ENCODE data around the gene GPR176. TPM values are rescaled to one million over a fixed set of nuclear protein-coding genes. Genes with fewer than 3 reads are reported as not detected.

Gene GPR176
- total RNA-seq, 1 experiment from 2014 or later, result 9.8 TPM

DNA sequence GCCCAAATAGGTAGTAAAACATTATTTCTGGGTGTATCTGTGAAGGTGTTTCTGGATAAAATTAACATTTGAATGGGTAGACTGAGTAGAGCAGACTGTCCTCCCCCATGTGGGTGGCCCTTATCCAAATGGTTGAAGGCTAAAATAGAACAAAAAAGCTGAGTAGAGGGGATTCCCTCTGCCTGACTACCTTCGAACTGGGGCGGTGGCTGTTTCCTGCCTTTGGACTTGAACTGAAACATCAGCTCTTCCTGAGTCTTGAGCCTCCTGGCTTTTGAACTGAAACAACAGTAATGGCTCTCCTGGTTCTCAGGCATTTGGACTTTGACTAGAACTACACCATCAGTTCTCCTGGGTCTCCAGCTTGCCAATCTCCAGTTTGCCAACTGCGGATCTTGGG, 4.4 kb upstream of the GPR176 start:
- Mint-ChIP-seq H3K4me3 (ENCODE audit: unreplicated experiment) (no peak overlapping the region), H3K4me1 (ENCODE audit: low read depth, unreplicated experiment) (peaks cover 21% of the 10 kb centered on the region), H3K27me3 (ENCODE audit: insufficient read depth, unreplicated experiment) (no peaks in the 10 kb centered on the region), H3K36me3 (ENCODE audit: insufficient read depth, unreplicated experiment) (peaks cover 10% of the 10 kb centered on the region), H3K27ac (ENCODE audit: unreplicated experiment) (no peak overlapping the region), H3K9me3 (ENCODE audit: unreplicated experiment) (no peaks in the 10 kb centered on the region)
- CTCF ChIA-PET, result interaction anchor here (2.0 kb wide), 1 partner anchor 36 kb away, joined by 16 read pairs; no protein-coding TSS in a partner anchor
- H3K9me3 ChIP-seq, result no peaks in the 10 kb centered on the region
- intact Hi-C loops (cut with micrococcal nuclease; ENCODE audit: unreplicated experiment), result loop anchor here (5.0 kb wide), 1 partner anchor 257 kb away; no protein-coding TSS in a partner anchor
- POLR2A ChIA-PET, result no interaction called here
- no TSS peak for BruUV-seq (replicated peaks)
- peaks cover 12% of the 10 kb centered on the region; the same call in 1 of the 2 replicates for H3K4me1 ChIP-seq
- no peak for DNase-seq
- no peak overlapping the region for H3K4me3 ChIP-seq (ENCODE audit: low read depth, low read length)
- no peaks in the 10 kb centered on the region for H3K36me3 ChIP-seq (ENCODE audit: control insufficient read depth, insufficient read depth, low read length)
- no peaks in the 10 kb centered on the region for H3K27me3 ChIP-seq (replicated peaks; ENCODE audit: control insufficient read depth, insufficient read depth, low read length)
- TF ChIP-seq, protein P1, sequence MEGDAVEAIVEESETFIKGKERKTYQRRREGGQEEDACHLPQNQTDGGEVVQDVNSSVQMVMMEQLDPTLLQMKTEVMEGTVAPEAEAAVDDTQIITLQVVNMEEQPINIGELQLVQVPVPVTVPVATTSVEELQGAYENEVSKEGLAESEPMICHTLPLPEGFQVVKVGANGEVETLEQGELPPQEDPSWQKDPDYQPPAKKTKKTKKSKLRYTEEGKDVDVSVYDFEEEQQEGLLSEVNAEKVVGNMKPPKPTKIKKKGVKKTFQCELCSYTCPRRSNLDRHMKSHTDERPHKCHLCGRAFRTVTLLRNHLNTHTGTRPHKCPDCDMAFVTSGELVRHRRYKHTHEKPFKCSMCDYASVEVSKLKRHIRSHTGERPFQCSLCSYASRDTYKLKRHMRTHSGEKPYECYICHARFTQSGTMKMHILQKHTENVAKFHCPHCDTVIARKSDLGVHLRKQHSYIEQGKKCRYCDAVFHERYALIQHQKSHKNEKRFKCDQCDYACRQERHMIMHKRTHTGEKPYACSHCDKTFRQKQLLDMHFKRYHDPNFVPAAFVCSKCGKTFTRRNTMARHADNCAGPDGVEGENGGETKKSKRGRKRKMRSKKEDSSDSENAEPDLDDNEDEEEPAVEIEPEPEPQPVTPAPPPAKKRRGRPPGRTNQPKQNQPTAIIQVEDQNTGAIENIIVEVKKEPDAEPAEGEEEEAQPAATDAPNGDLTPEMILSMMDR (IDR thresholded peaks at IDR 0.05; ENCODE audit: insufficient read depth in 1 of 2, low read depth in 1 of 2, low read length in 1 of 2, severe bottlenecking in 1 of 2, unreplicated experiment in 1 of 2), result no peak

DNA sequence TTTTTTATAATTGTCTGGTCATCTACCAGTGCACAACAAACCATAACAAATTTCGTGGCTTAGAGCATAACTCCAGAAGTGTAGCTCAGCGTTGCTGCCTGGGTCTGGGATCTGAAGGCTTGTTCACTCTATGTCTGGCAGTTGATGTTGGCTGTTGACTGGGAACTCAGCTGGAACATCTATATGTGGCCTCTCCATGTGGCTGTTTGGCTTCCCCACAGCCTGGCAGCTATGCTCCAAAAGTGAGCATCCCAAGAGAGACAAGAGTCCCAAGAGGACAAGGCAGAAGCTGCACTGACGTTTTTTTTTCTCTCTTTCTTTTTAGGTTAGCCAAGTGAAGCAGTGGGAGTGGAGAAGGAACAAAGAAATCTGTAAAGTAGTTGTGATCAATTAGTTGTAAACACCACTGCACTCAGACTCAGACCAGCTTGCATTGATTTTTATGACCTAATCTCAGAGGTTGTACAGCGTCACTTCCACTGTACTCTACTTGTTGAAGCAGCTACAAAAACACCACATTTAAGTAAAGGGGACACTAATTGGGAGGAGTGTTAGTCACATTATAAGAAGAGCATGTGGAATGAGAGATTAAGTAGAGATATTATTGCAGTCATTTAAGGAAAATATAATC, 2.5 kb upstream of the GPR176 start:
- no peaks in the 10 kb centered on the region for H3K27me3 ChIP-seq (replicated peaks; ENCODE audit: control insufficient read depth, insufficient read depth, low read length)
- TF ChIP-seq, protein P1 (IDR thresholded peaks at IDR 0.05; ENCODE audit: insufficient read depth in 1 of 2, low read depth in 1 of 2, low read length in 1 of 2, severe bottlenecking in 1 of 2, unreplicated experiment in 1 of 2), result no peak
- POLR2A ChIA-PET, result interaction anchor here (0.7 to 0.9 kb wide), 2 partner anchors 11 to 865 kb away, joined by 3 to 4 read pairs; partner anchors contain the start of gene EIF2AK4
- no peaks in the 10 kb centered on the region for H3K36me3 ChIP-seq (ENCODE audit: control insufficient read depth, insufficient read depth, low read length)
- CTCF ChIA-PET, result no interaction called here
- intact Hi-C loops (cut with micrococcal nuclease; ENCODE audit: unreplicated experiment), result loop anchor here (5.0 kb wide), 1 partner anchor 255 kb away; no protein-coding TSS in a partner anchor
- H3K27me3 Mint-ChIP-seq (ENCODE audit: insufficient read depth, unreplicated experiment), result no peaks in the 10 kb centered on the region
- H3K9me3 Mint-ChIP-seq (ENCODE audit: unreplicated experiment), result no peaks in the 10 kb centered on the region
- H3K9me3 ChIP-seq, result no peaks in the 10 kb centered on the region
- H3K27ac Mint-ChIP-seq (ENCODE audit: unreplicated experiment), result no peak overlapping the region
- H3K4me3 ChIP-seq (ENCODE audit: low read depth, low read length), result no peak overlapping the region
- DNase-seq, result no peak
- peaks cover 10% of the 10 kb centered on the region for H3K36me3 Mint-ChIP-seq (ENCODE audit: insufficient read depth, unreplicated experiment)
- peaks cover 28% of the 10 kb centered on the region for H3K4me1 Mint-ChIP-seq (ENCODE audit: low read depth, unreplicated experiment)
- H3K4me1 ChIP-seq, result peaks cover 23% of the 10 kb centered on the region
- no TSS peak for BruUV-seq (replicated peaks)
- no peak overlapping the region for H3K4me3 Mint-ChIP-seq (ENCODE audit: unreplicated experiment)

DNA sequence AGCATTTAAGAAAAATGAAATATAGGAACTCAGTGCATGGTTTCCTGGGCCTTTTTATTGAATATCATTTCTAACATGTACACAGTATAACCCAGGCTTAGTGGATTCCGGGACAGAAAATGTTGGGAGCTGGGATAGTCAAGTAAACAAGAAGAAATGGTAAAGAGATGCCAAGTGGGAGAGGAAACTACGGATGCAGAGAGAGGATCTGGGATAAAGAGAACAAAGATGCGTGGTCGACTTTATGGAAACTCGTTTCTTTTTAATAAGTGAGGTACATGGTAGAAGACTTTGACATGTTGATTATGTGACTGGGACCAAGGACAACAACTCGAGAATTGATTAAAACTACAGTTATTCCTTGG, 1.2 kb upstream of the GPR176 start:
- peaks cover 10% of the 10 kb centered on the region for H3K36me3 Mint-ChIP-seq (ENCODE audit: insufficient read depth, unreplicated experiment)
- peaks cover 28% of the 10 kb centered on the region for H3K4me1 Mint-ChIP-seq (ENCODE audit: low read depth, unreplicated experiment)
- H3K9me3 Mint-ChIP-seq (ENCODE audit: unreplicated experiment), result no peaks in the 10 kb centered on the region
- TF ChIP-seq, protein P1 (IDR thresholded peaks at IDR 0.05; ENCODE audit: insufficient read depth in 1 of 2, low read depth in 1 of 2, low read length in 1 of 2, severe bottlenecking in 1 of 2, unreplicated experiment in 1 of 2), result no peak
- Histone ChIP-seq H3K9me3 (no peaks in the 10 kb centered on the region), H3K4me3 (ENCODE audit: low read depth, low read length) (peak overlapping the region; percentile 88), H3K36me3 (ENCODE audit: control insufficient read depth, insufficient read depth, low read length) (no peaks in the 10 kb centered on the region), H3K4me1 (peaks cover 23% of the 10 kb centered on the region), H3K27me3 (replicated peaks; ENCODE audit: control insufficient read depth, insufficient read depth, low read length) (no peaks in the 10 kb centered on the region)
- BruUV-seq (replicated peaks), result TSS peak; percentile 94
- peak overlapping the region; percentile 80 for H3K27ac Mint-ChIP-seq (ENCODE audit: unreplicated experiment)
- CTCF ChIA-PET, result no interaction called here
- DNase-seq, result no peak
- intact Hi-C loops (cut with micrococcal nuclease; ENCODE audit: unreplicated experiment), result loop anchor here (2.0 to 5.0 kb wide), 2 partner anchors 34 to 254 kb away; no protein-coding TSS in a partner anchor
- no peaks in the 10 kb centered on the region for H3K27me3 Mint-ChIP-seq (ENCODE audit: insufficient read depth, unreplicated experiment)
- H3K4me3 Mint-ChIP-seq (ENCODE audit: unreplicated experiment), result peak overlapping the region; percentile 90
- POLR2A ChIA-PET, result interaction anchor here (1.1 kb wide), 1 partner anchor 13 kb away, joined by 5 read pairs; the partner anchor contains the start of gene EIF2AK4
